HG03039 (cell line): Measurements from ENCODE around the gene HOXB1.
"Not testable (repeated sequence)": the region's sequence is repeated elsewhere in the genome, so short reads cannot be mapped to it uniquely, and the experiment has no call there.

Source experiments
- ATAC-seq: cut with Tn5 transposase; IDR thresholded peaks from one replicate; pipeline ENCODE4 v1.9.1; 2021; ENCODE audit warnings: mild to moderate bottlenecking, moderate library complexity; ENCODE audit not compliant: unreplicated experiment

Gene HOXB1

DNA sequence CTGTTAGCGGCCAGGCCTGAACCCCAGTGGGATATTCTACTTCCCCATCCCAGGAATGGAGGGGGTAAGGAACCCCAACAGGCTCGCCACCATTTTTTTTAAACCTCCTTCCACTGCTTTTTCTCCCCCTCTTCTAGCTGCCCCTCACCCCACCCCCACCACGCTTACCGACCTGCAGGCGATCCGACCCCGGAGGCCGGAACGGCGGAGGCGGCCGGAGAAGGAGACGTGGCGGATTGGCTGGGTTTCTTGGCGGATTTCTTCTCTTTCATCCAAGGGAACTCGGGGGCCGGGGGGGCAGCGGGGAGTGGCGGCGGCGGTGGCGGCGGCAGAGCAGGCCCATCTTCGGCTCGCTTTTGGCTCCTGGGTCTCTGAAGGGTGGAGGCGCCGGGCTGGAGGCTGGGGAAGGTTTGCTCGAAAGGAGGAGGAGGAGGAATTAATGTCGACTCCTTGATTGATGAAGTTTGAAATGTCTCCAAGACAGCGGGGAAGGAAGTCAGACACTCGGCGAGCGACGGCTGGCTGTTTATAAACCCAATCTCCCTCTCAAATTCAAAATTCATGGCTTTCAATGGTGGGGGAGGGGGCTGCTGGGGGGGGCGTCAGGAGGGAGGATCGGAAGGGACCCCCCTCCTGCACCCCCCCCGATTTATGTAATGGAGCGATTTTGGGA is 13.7 kb upstream of the HOXB1 start:
- no peak for ATAC-seq

GRCh38 chr17:48543854-48544348 is 13.1 kb upstream of the HOXB1 start:
- no peak for ATAC-seq

- no peak for ATAC-seq
Measured at GRCh38 chr17:48543107-48543853, 12.5 kb upstream of the HOXB1 start.

DNA sequence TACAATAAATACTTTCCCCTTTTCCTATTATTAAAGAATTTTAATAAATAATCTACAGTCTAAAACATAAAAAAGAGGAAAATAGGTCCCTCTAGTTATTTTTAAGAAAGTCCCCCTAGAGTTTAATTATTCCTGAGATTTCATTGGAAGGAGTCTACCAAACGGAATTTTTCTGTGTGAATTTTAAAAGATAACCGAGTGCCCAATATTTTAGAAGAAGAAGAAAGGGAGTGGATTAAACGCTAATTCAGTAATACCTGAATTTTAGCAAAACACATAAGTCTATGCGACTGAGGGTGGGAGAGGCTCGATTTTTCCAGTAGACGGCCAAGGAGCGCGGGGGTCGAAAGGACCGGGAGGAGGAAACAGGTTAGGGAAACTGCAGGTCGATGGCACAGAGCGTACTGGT is 11.9 kb upstream of the HOXB1 start:
- ATAC-seq: no peak

DNA sequence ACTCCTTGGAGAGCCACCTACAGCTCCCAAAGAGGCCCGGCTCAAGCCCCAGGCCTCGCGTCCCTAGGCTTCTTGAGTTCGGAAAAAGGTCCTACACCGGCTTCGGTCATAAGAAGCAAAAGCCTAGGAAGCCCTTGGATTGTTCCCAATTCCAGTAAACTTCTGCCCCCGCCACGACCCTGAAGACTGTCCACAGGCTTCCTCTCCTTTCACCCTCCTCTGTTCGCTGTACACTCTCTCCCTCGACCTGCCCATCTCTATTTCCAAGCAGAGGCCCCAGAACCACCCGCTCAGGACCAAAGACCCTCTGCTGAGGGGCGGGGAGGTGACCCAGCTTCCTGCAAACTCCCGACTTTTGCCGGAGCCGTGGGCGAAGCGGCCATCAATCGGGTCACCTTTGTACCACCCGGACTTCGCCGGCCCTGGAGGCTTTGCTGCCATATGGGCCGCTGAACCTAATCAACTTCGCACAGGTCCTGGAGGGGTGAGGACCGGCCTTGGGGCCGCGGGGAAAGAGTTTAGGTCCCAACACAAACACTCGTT is 11.4 kb upstream of the HOXB1 start:
- no peak for ATAC-seq

DNA sequence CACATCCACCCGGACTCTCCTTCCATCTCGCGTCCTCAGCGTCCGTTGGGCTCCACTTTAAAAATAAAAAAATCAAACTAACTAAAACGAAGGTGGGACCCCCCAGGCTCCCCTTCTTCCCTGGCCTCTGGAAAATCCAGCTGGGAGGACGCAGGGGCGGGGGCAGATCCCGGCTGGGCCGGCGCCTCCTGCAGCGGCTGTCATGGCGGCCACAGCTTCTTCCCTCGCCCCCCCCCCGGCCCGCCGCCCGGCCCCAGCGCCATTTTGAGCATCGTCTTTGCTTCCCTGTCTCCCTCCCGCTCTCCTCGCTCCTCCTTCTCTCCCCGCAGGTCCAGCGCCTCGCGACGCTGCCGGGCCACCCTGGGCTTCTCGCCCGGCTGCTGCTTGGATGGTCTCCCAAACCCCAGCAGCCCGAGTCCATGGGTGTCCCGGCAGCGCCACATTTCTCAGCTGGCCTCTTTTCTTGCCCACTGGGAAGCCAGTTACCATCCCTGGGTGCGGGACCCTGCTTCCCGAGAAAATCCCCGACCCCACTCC is 10.8 kb upstream of the HOXB1 start:
- no peak for ATAC-seq

GRCh38 chr17:48541036-48541576 is 10.3 kb upstream of the HOXB1 start:
- no peak for ATAC-seq

DNA sequence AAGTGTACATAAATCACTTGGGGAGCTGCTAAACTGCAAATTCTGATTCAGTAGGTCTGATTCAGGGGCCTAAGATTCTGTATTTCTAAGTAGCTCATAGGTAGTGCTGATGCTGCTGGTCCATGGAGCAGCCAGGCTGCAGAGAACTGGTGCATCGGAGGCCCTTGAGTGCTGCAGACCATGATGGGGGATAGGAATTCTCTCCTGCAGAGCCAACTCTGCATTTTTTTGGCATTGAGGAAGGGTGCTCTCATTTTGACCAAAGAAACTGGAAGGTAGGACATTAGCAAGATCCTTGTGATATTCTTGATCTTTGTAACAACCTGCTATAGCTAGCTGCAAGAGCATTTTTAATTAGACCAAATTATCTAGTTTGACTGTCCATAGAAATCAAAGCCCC is 9.4 kb upstream of the HOXB1 start:
- no peak for ATAC-seq

GRCh38 chr17:48539177-48539576 is 8.4 kb upstream of the HOXB1 start:
- ATAC-seq: no peak

GRCh38 chr17:48537316-48537715 is 6.5 kb upstream of the HOXB1 start:
- ATAC-seq: no peak

DNA sequence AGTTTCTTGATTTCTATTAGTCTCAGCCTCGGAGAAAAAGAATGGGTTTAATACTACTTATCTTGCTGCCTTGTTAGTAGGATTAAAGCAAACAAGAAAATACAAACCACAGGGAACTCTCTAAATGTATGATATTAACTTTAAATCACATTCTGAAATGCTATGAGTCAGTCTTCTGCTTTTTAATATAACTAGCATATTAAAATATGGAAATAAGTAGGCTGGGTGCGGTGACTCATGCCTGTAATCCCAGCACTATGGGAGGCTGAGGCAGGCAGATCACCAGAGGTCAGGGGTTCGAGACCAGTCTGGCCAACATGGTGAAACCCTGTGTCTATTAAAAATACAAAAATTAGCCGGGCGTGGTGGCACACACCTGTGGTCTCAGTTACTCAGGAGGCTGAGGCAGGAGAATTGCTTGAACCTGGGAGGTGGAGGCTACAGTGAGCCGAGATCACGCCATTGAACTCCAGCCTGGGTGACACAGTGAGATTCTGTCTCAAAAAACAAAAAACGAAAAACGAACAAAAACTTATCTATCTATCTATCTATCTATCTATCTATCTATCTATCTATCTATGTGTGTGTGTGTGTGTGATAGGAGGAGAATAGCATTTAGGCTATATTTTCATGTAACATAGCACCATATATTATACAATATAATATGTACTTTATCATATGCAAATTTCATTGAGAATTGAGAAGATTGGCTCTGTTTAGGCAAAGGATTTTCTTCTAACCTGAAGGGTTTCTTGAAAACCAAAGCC is 5.2 kb upstream of the HOXB1 start:
- ATAC-seq: not testable (repeated sequence)

DNA sequence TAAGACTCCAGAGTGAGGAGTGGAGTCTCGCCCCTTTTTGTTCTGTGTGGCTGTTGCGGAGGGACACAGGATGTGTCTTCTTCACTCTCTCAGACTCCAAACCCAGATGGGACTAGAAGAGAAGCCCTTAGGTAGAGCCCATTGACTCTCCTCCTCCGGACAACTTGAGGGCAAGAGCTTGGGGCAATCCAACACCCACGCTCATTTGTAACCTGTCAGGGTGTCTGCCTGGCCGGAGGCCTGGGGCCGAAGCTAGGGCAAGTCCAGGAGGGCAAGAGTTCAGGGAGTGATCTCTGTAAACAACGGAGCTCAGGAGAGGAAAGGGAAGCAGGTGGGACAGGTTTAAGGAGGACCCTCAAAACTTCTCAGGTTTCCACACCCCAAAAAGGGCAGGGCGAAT is 1.4 kb upstream of the HOXB1 start:
- ATAC-seq: no peak

- no peak for ATAC-seq
Measured at GRCh38 chr17:48530208-48530886, 464 bp downstream of the HOXB1 start.

DNA sequence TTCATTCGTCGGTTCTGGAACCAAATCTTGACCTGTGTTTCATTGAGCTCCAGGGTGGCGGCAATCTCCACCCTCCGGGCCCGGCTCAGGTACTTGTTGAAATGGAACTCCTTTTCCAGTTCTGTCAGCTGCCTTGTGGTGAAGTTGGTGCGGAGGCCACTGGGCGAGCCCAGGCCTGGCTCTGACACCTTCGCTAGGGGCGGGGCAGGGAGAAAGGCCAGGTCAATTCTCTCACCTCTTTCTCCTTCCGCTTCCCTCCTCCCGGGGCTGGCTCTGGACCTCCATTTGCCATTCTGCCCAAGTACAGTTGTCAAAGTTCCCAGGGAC is 1.2 kb downstream of the HOXB1 start:
- ATAC-seq: no peak

DNA sequence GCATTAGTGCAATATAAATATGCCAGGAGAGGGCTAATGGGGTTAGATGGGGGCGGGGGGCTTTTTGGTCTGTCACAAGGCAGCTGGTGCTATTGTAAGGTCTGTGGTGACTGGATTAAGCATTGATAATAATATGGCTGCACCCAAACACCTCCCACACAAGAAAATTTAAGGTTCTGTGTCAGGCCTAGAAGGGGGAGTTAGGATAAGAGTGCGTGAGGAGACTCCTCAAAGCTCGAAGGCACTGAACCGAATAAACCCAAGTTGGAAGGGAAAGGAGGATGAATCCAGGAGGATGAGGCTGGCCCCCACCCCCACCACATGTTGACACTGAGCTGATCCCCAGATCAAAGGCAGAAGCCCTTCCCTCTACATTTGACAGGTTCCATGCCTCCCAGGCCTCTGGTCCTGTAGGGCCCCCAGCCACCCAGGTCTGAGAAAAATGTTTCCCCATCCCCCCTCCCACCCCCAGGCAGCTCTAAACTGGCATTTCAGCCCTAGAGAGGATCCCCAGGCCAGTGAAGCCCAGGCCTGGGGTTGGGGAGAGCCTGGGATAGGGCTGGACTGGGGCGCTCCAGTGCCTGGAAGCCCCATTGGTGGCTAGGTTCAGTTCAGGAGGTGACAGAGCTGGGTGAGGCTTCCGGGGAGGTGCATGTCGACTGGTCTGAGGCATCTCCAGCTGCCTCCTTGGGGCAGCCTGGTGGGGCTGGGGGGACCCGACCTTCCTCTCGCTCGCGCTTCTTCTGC is 1.7 kb downstream of the HOXB1 start:
- ATAC-seq: no peak

DNA sequence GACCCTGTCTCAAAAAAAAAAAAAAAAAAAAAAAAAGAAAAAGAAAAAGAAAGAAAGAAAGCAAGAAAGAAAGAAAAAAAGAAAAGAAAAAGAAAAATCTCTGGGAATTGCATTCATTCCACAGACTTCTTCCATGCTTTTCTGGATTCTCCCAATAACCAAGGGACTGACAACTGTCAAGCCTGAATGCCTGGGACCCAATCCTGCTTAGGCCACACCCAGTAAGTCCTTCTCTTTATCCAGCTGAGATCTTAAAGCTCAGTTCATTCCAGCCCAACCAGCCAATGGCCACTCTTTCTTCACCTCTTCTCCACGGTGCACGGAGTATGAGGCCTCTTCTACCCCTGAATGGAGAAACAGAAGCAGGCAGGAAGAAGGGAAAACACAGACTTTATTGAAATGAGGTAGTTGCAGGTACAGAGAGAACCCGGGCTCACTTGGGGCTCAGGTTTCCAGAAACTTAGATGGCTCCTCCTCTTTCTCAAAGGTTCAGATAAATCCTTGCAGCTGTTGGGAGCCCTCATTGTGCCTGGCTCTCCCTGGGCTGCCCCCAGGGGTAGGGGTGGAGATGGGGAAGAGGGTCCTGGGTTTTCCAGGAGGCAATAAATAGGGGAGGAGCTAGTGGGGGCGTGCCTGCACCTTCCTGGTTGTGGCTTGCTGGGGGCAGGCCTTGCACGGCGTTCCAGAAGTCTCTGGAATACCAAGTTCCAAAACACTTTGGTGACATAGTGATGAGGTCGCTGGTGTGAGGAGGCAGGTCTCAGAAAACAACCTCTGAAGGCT is 2.5 kb downstream of the HOXB1 start:
- no peak for ATAC-seq

DNA sequence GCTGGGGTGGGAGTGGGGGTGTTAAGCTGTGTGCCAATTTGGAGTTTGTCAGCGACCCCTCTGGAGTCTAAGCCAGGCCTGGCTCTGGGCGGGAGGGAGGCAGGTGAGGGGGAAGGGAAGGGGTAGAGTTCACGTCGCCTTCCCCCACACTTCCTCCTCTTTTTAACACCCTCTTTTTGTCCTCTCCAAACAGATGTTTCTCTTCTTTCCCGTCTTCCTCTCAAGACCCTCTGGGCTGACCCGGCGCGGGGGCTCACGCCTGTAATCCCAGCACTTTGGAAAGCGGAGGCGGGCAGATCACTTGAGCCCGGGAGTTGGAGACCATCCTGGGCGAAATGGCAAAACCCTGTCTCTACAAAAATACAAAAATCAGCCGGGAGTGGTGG is 3.3 kb downstream of the HOXB1 start:
- no peak for ATAC-seq

DNA sequence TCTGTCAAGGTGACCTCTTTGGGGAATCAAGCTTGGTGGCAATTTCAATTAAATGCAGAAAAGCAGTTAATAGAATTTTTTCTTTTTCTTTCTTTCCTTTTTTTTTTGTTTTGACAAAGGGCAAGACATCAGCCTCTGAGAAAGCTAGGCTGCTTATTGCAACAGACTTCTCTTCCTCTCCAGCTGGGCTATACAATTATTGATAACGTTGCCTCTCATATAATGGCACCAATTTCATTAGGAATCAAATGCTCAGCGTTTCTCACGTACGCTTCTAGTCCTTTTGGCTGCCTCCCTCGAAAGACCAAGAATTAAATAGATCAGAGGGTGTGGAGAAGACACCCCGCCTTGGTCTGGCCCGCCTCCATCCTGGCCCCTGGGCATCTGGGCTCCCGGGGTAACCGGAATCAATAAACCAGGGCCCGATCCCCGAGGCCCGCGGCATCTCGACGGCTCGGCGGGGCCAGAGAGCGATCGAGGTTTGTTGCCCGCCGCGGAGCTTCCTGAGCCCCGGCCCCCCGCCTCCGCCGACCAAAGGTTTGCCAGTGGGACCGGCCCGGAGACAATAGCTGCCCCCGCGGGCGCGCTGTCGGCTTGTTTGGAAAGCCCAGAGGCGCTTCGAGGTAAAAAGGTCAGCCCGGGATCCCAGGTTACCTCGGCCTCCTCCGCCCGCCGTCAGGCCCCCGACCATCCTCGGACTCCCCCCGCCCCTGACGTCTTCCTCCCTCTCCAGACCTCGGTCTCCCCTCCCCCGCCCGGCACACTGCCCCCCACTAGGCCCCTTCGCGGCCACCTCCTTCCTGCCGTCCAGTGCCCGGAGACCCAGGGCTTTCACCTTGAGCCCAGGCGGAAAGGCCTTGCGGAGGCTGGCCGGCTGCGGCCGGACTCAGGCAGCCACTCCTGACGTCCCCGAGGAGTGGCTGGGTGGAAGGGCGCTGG is 3.9 kb downstream of the HOXB1 start:
- no peak for ATAC-seq
